T-helper 1 cell treated with Interleukin-12 subunit alpha and Interleukin-12 subunit beta and Interleukin-4 antibody, amounts not matched to agents 30 μg/mL and 1 μg/mL, for 36 hours (primary cell): ENCODE results near the gene ALDH16A1.

Experiments
- H3K27ac Mint-ChIP-seq: one replicate; pipeline ENCODE4 v1.8.0; 2021; ENCODE audit warnings: mild to moderate bottlenecking, mixed read lengths
- H3K27me3 Mint-ChIP-seq: one replicate; pipeline ENCODE4 v1.8.0; 2021; ENCODE audit warnings: low read depth, mixed read lengths
- H3K36me3 Mint-ChIP-seq: one replicate; pipeline ENCODE4 v1.8.0; 2021; ENCODE audit warnings: low read depth, mixed read lengths
- H3K4me1 Mint-ChIP-seq: one replicate; pipeline ENCODE4 v1.8.0; 2021; ENCODE audit warnings: low read depth, mixed read lengths
- H3K4me3 Mint-ChIP-seq: one replicate; pipeline ENCODE4 v1.8.0; 2021; ENCODE audit warnings: mild to moderate bottlenecking, moderate library complexity, mixed read lengths
- H3K9me3 Mint-ChIP-seq: one replicate; pipeline ENCODE4 v1.8.0; 2021; ENCODE audit warnings: mixed read lengths

Gene ALDH16A1

DNA sequence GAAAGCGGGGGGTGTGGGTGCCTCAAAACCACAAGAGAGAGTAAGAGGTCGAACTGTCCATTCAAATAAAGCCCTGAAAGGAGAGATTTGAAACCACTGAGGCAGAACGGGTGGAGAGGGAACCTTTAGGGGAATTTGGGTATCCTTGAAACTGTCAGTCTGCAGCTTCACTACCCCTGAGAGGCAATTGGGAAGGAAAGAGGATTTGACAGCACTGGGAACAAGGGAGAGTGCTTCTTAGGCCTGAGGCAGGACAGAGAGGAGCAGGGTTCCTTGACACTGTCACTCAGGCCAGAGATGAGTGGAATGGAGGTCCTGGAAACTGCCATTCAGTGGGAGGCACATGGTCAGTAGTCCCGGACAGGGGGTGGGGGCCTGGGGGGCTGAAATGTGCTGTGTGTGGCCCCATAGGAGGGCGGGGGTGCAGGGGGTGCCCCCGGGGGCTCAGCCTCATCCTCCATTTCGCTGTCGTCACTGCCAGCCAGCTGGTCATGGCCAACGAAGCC is 22.8 kb upstream of the ALDH16A1 start:
- Mint-ChIP-seq H3K27me3 (peaks cover 96% of the 10 kb centered on the region), H3K9me3 (no peaks in the 10 kb centered on the region), H3K27ac (no peak overlapping the region), H3K4me1 (peaks cover 31% of the 10 kb centered on the region), H3K36me3 (peaks cover 6% of the 10 kb centered on the region), H3K4me3 (no peak overlapping the region)

DNA sequence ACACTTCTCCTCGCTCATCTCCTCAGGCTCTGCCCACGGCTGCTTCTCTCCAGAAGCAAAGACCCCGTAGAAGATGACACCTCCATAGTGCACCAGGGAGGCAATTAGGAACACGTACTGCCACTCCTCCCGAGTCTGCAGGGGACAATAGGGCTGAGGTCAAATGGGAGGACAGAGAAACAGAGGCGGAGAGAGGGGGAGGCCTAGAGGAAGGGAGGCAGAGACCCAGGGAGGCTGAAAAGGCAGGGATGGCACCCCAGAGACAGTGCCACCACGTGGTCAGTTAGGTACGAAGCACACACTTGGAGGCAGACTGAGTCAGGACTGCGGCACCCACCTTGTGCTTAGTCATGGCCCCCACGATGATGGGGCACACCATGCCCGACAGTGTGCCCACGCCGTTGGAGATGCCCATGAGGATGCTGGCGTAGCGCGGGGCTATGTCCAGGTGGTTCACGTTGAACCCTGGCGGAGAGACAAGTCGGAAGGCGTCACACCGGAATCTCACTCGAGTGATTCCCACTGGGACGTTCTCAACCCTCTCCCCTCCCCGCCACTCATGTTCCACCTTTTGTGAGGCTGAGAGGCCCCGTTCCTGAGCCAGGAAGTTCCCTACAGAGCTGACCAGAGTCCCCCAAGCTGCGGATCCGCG is 22.2 kb upstream of the ALDH16A1 start:
- H3K36me3 Mint-ChIP-seq: peaks cover 6% of the 10 kb centered on the region
- peaks cover 96% of the 10 kb centered on the region for H3K27me3 Mint-ChIP-seq
- H3K4me3 Mint-ChIP-seq: no peak overlapping the region
- no peak overlapping the region for H3K27ac Mint-ChIP-seq
- no peaks in the 10 kb centered on the region for H3K9me3 Mint-ChIP-seq
- H3K4me1 Mint-ChIP-seq: peaks cover 29% of the 10 kb centered on the region

GRCh38 chr19:49431330-49431749 is 21.7 kb upstream of the ALDH16A1 start:
- Mint-ChIP-seq H3K4me1 (peaks cover 30% of the 10 kb centered on the region), H3K27ac (no peak overlapping the region), H3K27me3 (peaks cover 96% of the 10 kb centered on the region), H3K4me3 (no peak overlapping the region), H3K9me3 (no peaks in the 10 kb centered on the region), H3K36me3 (peaks cover 6% of the 10 kb centered on the region)

- Mint-ChIP-seq H3K27me3 (peaks cover 94% of the 10 kb centered on the region), H3K27ac (no peak overlapping the region), H3K4me3 (no peak overlapping the region), H3K9me3 (no peaks in the 10 kb centered on the region), H3K4me1 (peaks cover 24% of the 10 kb centered on the region), H3K36me3 (peaks cover 2% of the 10 kb centered on the region)
Observed at GRCh38 chr19:49432141-49433073, 20.6 kb upstream of the ALDH16A1 start.

DNA sequence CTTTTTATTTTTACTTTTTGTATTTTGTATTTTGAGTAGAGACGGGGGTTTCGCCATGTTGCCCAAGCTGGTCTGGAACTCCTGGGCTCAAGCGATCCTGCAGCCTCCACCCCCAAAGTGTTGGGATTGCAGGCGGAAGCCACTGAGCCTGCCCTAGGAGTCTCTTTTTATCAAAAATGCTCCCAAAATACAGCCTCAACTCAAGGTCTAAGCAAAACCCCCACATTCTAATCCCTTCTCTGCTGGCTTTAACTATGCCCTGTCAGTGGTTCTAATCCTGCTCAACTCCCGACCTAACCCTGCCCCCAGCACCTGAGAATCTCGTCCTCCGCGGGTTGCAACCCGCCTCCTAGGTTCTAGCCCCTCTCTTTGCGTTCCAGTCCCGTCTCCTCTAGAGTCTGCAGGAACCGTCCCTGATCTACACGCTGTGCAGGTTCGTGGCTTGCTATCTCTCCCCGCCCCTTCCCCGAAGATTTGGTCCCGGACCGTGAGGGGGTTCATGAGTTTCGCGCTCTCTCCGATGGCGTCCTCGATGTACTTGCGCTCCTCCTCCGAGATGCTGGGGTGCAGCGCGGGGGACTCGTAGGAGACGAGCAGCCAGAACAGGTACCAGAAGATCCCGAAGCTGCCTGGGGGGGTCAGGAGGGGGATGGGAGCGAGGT is 19.7 kb upstream of the ALDH16A1 start:
- H3K36me3 Mint-ChIP-seq: peaks cover 2% of the 10 kb centered on the region
- H3K4me1 Mint-ChIP-seq: peaks cover 22% of the 10 kb centered on the region
- peaks cover 94% of the 10 kb centered on the region for H3K27me3 Mint-ChIP-seq
- H3K4me3 Mint-ChIP-seq: no peak overlapping the region
- H3K9me3 Mint-ChIP-seq: no peaks in the 10 kb centered on the region
- no peak overlapping the region for H3K27ac Mint-ChIP-seq

- peaks cover 94% of the 10 kb centered on the region for H3K27me3 Mint-ChIP-seq
- no peaks in the 10 kb centered on the region for H3K9me3 Mint-ChIP-seq
- H3K4me3 Mint-ChIP-seq: no peak overlapping the region
- H3K4me1 Mint-ChIP-seq: peaks cover 17% of the 10 kb centered on the region
- no peaks in the 10 kb centered on the region for H3K36me3 Mint-ChIP-seq
- no peak overlapping the region for H3K27ac Mint-ChIP-seq
Observed at GRCh38 chr19:49434907-49435583, 18.0 kb upstream of the ALDH16A1 start.

DNA sequence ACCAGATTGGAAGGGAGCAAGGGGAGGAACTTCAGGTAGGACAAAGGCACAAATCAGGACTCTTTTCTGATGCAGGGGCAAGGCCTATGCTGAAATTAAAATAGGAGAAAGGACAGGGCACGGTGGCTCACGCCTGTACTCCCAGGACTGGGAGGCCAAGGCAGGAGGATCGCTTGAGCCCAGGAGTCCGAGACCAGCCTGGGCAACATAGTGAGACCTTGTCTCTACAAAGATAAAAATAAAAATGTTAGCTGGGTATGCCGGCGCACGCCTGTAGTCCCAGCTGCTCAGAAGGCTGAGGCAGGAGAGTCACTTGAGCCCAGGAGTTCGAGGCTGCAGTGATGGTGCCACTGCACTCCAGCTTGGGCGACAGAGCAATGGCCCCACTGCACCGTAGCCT is 17.4 kb upstream of the ALDH16A1 start:
- peaks cover 94% of the 10 kb centered on the region for H3K27me3 Mint-ChIP-seq
- H3K9me3 Mint-ChIP-seq: no peaks in the 10 kb centered on the region
- H3K4me1 Mint-ChIP-seq: peaks cover 18% of the 10 kb centered on the region
- no peaks in the 10 kb centered on the region for H3K36me3 Mint-ChIP-seq
- H3K4me3 Mint-ChIP-seq: no peak overlapping the region
- no peak overlapping the region for H3K27ac Mint-ChIP-seq

- Mint-ChIP-seq H3K27ac (peak overlapping the region; percentile 11), H3K27me3 (peaks cover 94% of the 10 kb centered on the region), H3K4me3 (no peak overlapping the region), H3K9me3 (no peaks in the 10 kb centered on the region), H3K36me3 (no peaks in the 10 kb centered on the region), H3K4me1 (peaks cover 19% of the 10 kb centered on the region)
Observed at GRCh38 chr19:49436381-49437017, 16.5 kb upstream of the ALDH16A1 start.

DNA sequence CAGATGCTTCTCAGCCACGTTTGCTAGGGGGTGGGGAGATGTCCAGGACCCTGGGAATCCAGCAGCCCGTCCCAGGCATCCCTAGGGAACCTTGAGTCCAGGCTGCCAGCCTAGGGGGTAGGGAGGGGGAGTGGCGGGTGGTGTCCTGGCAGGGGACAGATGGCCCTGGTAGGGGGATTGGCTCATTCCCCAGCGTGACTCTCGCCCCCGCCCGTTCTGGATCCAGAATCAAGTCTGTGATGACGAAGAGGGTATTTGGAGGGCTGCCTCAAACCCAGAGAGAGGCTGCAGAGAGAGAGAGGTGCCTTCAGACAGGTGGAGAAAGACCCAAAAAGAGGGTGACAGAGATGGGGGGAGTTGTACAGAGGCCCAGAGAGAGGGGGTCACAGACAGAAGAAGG is 15.8 kb upstream of the ALDH16A1 start:
- H3K9me3 Mint-ChIP-seq: no peaks in the 10 kb centered on the region
- peaks cover 96% of the 10 kb centered on the region for H3K27me3 Mint-ChIP-seq
- peaks cover 26% of the 10 kb centered on the region for H3K4me1 Mint-ChIP-seq
- no peak overlapping the region for H3K27ac Mint-ChIP-seq
- H3K36me3 Mint-ChIP-seq: no peaks in the 10 kb centered on the region
- H3K4me3 Mint-ChIP-seq: no peak overlapping the region

GRCh38 chr19:49438261-49438660 is 14.8 kb upstream of the ALDH16A1 start:
- Mint-ChIP-seq H3K36me3 (no peaks in the 10 kb centered on the region), H3K4me1 (peaks cover 31% of the 10 kb centered on the region), H3K9me3 (no peaks in the 10 kb centered on the region), H3K4me3 (no peak overlapping the region), H3K27ac (no peak overlapping the region), H3K27me3 (peaks cover 91% of the 10 kb centered on the region)

DNA sequence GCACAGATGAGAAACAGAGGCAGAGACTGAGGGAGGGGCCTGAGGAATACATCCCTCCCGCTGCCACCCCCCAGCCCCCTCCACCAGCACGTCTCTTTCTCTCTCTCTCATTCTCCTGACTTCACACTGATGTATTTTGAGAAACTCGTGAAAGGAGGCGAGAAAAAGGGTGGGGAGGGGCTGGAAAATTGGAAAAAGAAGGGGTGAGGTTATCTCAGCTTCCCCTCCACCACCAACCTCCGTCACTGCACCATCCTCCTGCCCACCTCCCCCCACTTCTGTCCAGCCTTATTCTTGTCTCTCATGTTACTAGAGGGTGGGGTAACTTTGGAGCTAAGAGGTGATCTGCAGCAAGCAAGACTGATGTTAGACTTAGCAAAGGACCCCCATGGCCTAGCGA is 13.2 kb upstream of the ALDH16A1 start:
- Mint-ChIP-seq H3K27ac (no peak overlapping the region), H3K4me1 (peaks cover 36% of the 10 kb centered on the region), H3K4me3 (no peak overlapping the region), H3K9me3 (no peaks in the 10 kb centered on the region), H3K27me3 (peaks cover 76% of the 10 kb centered on the region), H3K36me3 (no peaks in the 10 kb centered on the region)

DNA sequence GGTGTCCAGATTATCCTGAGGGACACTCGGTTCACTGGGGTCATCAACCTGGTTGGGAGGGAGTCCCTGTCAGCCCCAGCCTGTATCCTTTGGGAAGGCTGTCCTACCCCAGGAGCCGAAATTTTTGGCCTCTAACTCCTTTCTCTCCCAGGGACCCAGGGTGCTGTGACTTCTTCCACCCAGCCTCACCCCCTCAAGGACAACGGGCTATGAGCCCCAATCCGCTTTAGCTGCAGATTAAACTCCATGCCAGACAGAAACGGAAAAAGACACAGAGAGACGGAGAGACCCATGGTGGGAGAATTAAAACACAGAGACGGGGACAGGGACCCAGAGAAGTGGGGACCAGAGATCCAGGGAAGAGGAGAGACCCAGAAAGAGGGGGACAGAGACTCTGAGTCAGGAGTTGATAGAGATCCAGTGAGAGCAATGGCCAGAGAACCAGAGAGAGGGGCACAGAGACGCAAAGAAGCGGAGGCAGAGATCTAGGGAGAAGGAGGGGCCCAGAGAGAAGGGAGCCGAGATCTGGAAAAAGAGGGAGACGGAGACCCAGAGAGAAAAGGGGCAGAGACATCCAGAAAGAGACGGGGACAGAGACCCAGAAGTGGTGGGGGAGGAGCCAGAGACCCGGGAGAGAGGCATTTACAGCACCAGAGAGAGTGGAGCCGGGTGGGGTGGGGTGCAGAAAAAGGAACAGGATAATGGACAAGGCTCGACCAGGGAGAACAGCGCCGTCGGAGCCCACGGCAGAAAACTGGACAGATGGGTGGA is 12.4 kb upstream of the ALDH16A1 start:
- H3K27me3 Mint-ChIP-seq: peaks cover 68% of the 10 kb centered on the region
- peaks cover 42% of the 10 kb centered on the region for H3K4me1 Mint-ChIP-seq
- peak overlapping the region; percentile 62 for H3K4me3 Mint-ChIP-seq
- H3K36me3 Mint-ChIP-seq: no peaks in the 10 kb centered on the region
- H3K27ac Mint-ChIP-seq: no peak overlapping the region
- H3K9me3 Mint-ChIP-seq: no peaks in the 10 kb centered on the region

GRCh38 chr19:49441210-49441959 is 11.6 kb upstream of the ALDH16A1 start, which contains the start of gene SLC17A7:
Gene SLC17A7 (minus strand): TSS chr19:49441527. CDS start chr19:49441379, 148 bp downstream.
- peak within 1 kb of the TSS; percentile 73 for H3K27ac Mint-ChIP-seq

More at GRCh38 chr19:49441210-49441959, 11.6 kb upstream of the ALDH16A1 start, which contains the start of gene SLC17A7:
- Mint-ChIP-seq H3K4me1 (peaks cover 40% of the 10 kb centered on the region), H3K4me3 (peak within 1 kb of the TSS; percentile 83), H3K36me3 (peaks cover 4% of the 10 kb centered on the region), H3K27me3 (peaks cover 60% of the 10 kb centered on the region), H3K9me3 (no peaks in the 10 kb centered on the region)
